OCI-LY7 (cell line): ENCODE results near the gene HECW1. TPM values are rescaled to one million over a fixed set of nuclear protein-coding genes. Genes with fewer than 3 reads are reported as not detected.

ENCODE experiments used
- BruUV-seq: library from RNA; stranded (reverse); fragments of 400-500 nt; replicated peaks from 2 replicates; lab custom pipeline; 2021; lab: Mats Ljungman, UMichigan
- CTCF ChIA-PET: fragments of 300-600 bp; sonication (Branson Sonifier 250); formaldehyde crosslinking; loops from one replicate; lab custom pipeline; 2022; ENCODE audit warnings: antibody characterized with exemption; ENCODE audit not compliant: unreplicated experiment; lab: Charles Lee
- POLR2A ChIA-PET: fragments of 300-600 bp; sonication (Branson Sonifier 250); formaldehyde crosslinking; loops from one replicate; lab custom pipeline; 2022; ENCODE audit warnings: antibody characterized with exemption; lab: Charles Lee
- DNase-seq: peaks from one replicate; pipeline ENCODE4 v3.0.0-alpha.2; 2015; ENCODE audit warnings: low spot score
- H2AFZ ChIP-seq: fragments of 200-600 bp; sonication (generic), shearing (Covaris generic); 2 replicates; pipeline ENCODE4 v1.6.1; 2014; ENCODE audit warnings: mild to moderate bottlenecking, antibody characterized with exemption, low read length, moderate library complexity
- H3K27ac ChIP-seq: fragments of 200-600 bp; sonication (generic); 2 replicates; pipeline ENCODE4 v1.5.1; 2014; ENCODE audit warnings: mixed run types, low read depth, mild to moderate bottlenecking, moderate library complexity, low read length, inconsistent platforms; ENCODE audit not compliant: poor library complexity, severe bottlenecking
- H3K36me3 ChIP-seq: fragments of 200-600 bp; sonication (generic); 2 replicates; pipeline ENCODE4 v1.6.1; 2014; ENCODE audit warnings: mild to moderate bottlenecking, antibody characterized with exemption, low read length, moderate library complexity, mixed read lengths; ENCODE audit not compliant: insufficient read depth
- H3K4me1 ChIP-seq: fragments of 200-600 bp; sonication (generic); 2 replicates; pipeline ENCODE4 v1.5.1; 2014; ENCODE audit warnings: mild to moderate bottlenecking, low read length; ENCODE audit not compliant: insufficient read depth, poor library complexity, severe bottlenecking
- H3K4me2 ChIP-seq: fragments of 200-600 bp; sonication (generic); 2 replicates; pipeline ENCODE4 v1.6.1; 2014; ENCODE audit warnings: mild to moderate bottlenecking, low read length
- H3K4me3 ChIP-seq: fragments of 200-600 bp; sonication (generic); 2 replicates; pipeline ENCODE4 v1.5.1; 2014; ENCODE audit warnings: mild to moderate bottlenecking, low read depth, low read length; ENCODE audit not compliant: poor library complexity, severe bottlenecking
- H3K79me2 ChIP-seq: fragments of 200-600 bp; sonication (generic); 2 replicates; pipeline ENCODE4 v1.6.1; 2016; ENCODE audit warnings: low read depth, mild to moderate bottlenecking, low read length, moderate library complexity, mixed read lengths; ENCODE audit not compliant: insufficient read depth
- H3K9me2 ChIP-seq: fragments of 200-600 bp; sonication (generic); 2 replicates; pipeline ENCODE4 v1.6.1; 2016; ENCODE audit warnings: mild to moderate bottlenecking, low read length, mixed read lengths; ENCODE audit not compliant: insufficient read depth
- H3K9me3 ChIP-seq: fragments of 200-600 bp; sonication (generic); 2 replicates; pipeline ENCODE4 v1.6.1; 2014; ENCODE audit warnings: mild to moderate bottlenecking, mixed run types, low read length, mixed read lengths
- H4K20me1 ChIP-seq: fragments of 200-600 bp; sonication (generic); 2 replicates; pipeline ENCODE4 v1.6.1; 2014; ENCODE audit warnings: mild to moderate bottlenecking, antibody characterized with exemption, low read length, moderate library complexity, mixed read lengths; ENCODE audit not compliant: insufficient read depth
- CTCF ChIP-seq: fragments of 200-600 bp; sonication (generic); conservative IDR thresholded peaks from 2 replicates; pipeline ENCODE4 v1.5.1; 2014; ENCODE audit warnings: mild to moderate bottlenecking, antibody characterized with exemption, low read length, moderate library complexity, mixed read lengths
- EZH2phosphoT487 ChIP-seq: fragments of 200-600 bp; sonication (generic); IDR thresholded peaks from 2 replicates; pipeline ENCODE4 v1.6.1; 2018; ENCODE audit warnings: low read depth, borderline replicate concordance, mild to moderate bottlenecking, mixed run types, antibody characterized with exemption, low read length, moderate library complexity, mixed read lengths
- intact Hi-C: fragments of 100-400 bp; cut with micrococcal nuclease; formaldehyde crosslinking; loops from one replicate; pipeline ENCODE4 v1.10.0; 2022; ENCODE audit not compliant: unreplicated experiment
- total RNA-seq, 2 experiments: library from RNA; depleted of rRNA in 1 of 2; stranded (reverse); fragments of >200 nt in 1 of 2; shearing (Covaris generic) in 1 of 2; gene quantifications; 2 replicates each; pipeline ENCODE4 v1.2.3, GENCODE V29; 2014 to 2022

HECW1 gene
- total RNA-seq, 2 experiments from 2014 or later: 2.0 TPM

DNA sequence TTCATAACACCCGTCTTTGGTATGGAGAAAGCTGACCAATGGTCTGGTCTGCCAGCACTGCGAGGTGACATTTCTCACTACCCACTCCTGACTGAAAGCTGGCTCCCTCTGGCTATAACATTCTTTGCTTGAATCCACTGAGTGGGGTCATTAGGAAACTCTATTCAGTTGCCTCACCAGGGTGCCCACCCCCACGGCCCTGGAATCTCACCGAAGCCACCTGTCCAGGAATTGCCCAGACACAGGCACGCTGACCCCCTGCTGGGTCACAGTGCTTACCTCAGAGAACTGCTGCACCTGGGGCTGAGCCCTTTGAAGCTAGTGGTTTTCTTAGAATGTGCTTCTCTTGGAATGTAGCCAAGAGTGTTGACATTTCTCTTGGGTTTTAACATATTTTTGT, 28.6 kb downstream of the HECW1 start:
- TF ChIP-seq EZH2phosphoT487 (no peak), CTCF (no peak)
- Histone ChIP-seq H3K79me2 (no peaks in the 10 kb centered on the region), H3K9me2 (no peaks in the 10 kb centered on the region), H3K4me2 (no peak overlapping the region), H3K27ac (no peak overlapping the region), H3K36me3 (no peaks in the 10 kb centered on the region), H4K20me1 (no peaks in the 10 kb centered on the region), H3K9me3 (no peaks in the 10 kb centered on the region), H3K4me3 (no peak overlapping the region), H3K4me1 (peaks cover 6% of the 10 kb centered on the region), H2AFZ (no peak overlapping the region)
- CTCF ChIA-PET: no interaction called here
- intact Hi-C loops: no loop called here
- BruUV-seq: no TSS peak
- POLR2A ChIA-PET: no interaction called here
- no peak for DNase-seq

DNA sequence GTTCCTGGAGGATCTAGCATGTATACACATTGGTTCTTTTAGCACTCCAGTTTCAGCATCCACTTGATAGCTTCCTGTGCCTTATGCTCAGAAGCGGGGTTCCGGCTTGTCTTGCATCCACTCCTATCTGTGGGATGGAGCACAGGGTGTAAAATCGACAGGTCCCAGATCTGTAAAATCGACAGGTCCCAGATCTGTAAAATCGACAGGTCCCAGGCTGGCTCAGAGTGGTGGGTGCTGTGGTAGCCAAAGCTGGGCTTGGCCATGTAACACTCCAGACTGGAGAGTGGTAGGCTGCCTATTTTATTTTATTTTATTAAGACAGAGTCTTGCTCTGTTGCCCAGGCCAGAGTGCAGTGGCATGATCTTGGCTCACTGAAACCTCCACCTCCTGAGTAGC, 30.3 kb downstream of the HECW1 start:
- H3K4me1 ChIP-seq: no peaks in the 10 kb centered on the region
- H3K36me3 ChIP-seq: no peaks in the 10 kb centered on the region
- CTCF ChIA-PET: no interaction called here
- no peak overlapping the region for H3K27ac ChIP-seq
- intact Hi-C loops: no loop called here
- no peaks in the 10 kb centered on the region for H3K9me3 ChIP-seq
- POLR2A ChIA-PET: interaction anchor here (1.3 kb wide), 1 partner anchor 10 kb away, joined by 3 read pairs; no protein-coding TSS in a partner anchor
- H3K9me2 ChIP-seq: no peaks in the 10 kb centered on the region
- no peak overlapping the region for H2AFZ ChIP-seq
- H3K4me3 ChIP-seq: no peak overlapping the region
- TF ChIP-seq EZH2phosphoT487 (no peak), CTCF (no peak)
- H3K79me2 ChIP-seq: no peaks in the 10 kb centered on the region
- no TSS peak for BruUV-seq
- H3K4me2 ChIP-seq: no peak overlapping the region
- no peaks in the 10 kb centered on the region for H4K20me1 ChIP-seq
- DNase-seq: no peak

GRCh38 chr7:43143918-43144589, 31.6 kb downstream of the HECW1 start:
- no peaks in the 10 kb centered on the region for H3K36me3 ChIP-seq
- H3K4me2 ChIP-seq: no peak overlapping the region
- DNase-seq: no peak
- no peaks in the 10 kb centered on the region for H3K9me3 ChIP-seq
- no peaks in the 10 kb centered on the region for H3K79me2 ChIP-seq
- BruUV-seq: no TSS peak
- H3K9me2 ChIP-seq: no peaks in the 10 kb centered on the region
- CTCF ChIA-PET: no interaction called here
- POLR2A ChIA-PET: interaction anchor here (0.6 to 1.2 kb wide), 2 partner anchors 8 to 649 kb away, joined by 5 read pairs; no protein-coding TSS in a partner anchor
- intact Hi-C loops: no loop called here
- H4K20me1 ChIP-seq: no peaks in the 10 kb centered on the region
- no peak overlapping the region for H3K27ac ChIP-seq
- TF ChIP-seq EZH2phosphoT487 (no peak), CTCF (no peak)
- no peak overlapping the region for H3K4me3 ChIP-seq
- H3K4me1 ChIP-seq: no peaks in the 10 kb centered on the region
- H2AFZ ChIP-seq: no peak overlapping the region
